HEK293 (cell line): ENCODE measurements around the gene CADM1.

ENCODE experiments used
- CTCF ChIA-PET: fragments of 350-600 bp; formaldehyde crosslinking; extraction: SDS; loops from one replicate; lab custom pipeline; 2021; ENCODE audit warnings: antibody characterized with exemption; lab: Yijun Ruan, JAX
- POLR2A ChIA-PET: fragments of 300-600 bp; formaldehyde crosslinking; extraction: SDS; loops from one replicate; lab custom pipeline; 2020; ENCODE audit warnings: antibody characterized with exemption, inconsistent platforms; lab: Yijun Ruan, JAX
- H3K27ac ChIP-seq: fragments of 200-500 bp; sonication (Bioruptor generic); 2 replicates; pipeline ENCODE4 v1.5.1; 2014; ENCODE audit warnings: low read depth, low read length, control low read depth, inconsistent platforms; ENCODE audit errors: extremely low read depth
- H3K36me3 ChIP-seq, 2 experiments: fragments of 200-500 bp in 1 of 2; sonication (Bioruptor generic) in 1 of 2; 1 replicate in 1 of 2; 2 replicates in 1 of 2; pipeline ENCODE4 v1.5.1; 2014 to 2017; ENCODE audit warnings: inconsistent platforms in 2 of 2, low read length in 2 of 2; ENCODE audit not compliant: control insufficient read depth in 2 of 2, insufficient read depth in 1 of 2
- H3K4me1 ChIP-seq: fragments of 200-500 bp; sonication (Bioruptor generic); 2 replicates; pipeline ENCODE4 v1.5.1; 2014; ENCODE audit warnings: mild to moderate bottlenecking, low read length, inconsistent platforms; ENCODE audit not compliant: control insufficient read depth, insufficient read depth
- H3K4me3 ChIP-seq: 2 replicates; pipeline ENCODE4 v1.5.1; 2011; ENCODE audit warnings: low read depth, mild to moderate bottlenecking, control low read depth, low read length, moderate library complexity
- H3K9me3 ChIP-seq: fragments of 200-500 bp; sonication (Bioruptor generic); 2 replicates; pipeline ENCODE4 v1.5.1; 2014; ENCODE audit warnings: low read depth, low read length, inconsistent platforms; ENCODE audit not compliant: control insufficient read depth, insufficient read depth
- GFI1B ChIP-seq: fragments of 450-650 bp; formaldehyde crosslinking; IDR thresholded peaks from 2 replicates; pipeline ENCODE4 v1.5.1; 2016; ENCODE audit warnings: missing biosample characterization, missing genetic modification characterization
- MYNN ChIP-seq: fragments of 450-650 bp; formaldehyde crosslinking; IDR thresholded peaks from 2 replicates; pipeline ENCODE4 v1.5.1; 2016; ENCODE audit warnings: missing biosample characterization, missing genetic modification characterization, borderline replicate concordance
- PBX3 ChIP-seq: sonication (generic); formaldehyde crosslinking; IDR thresholded peaks from 2 replicates; pipeline ENCODE4 v1.8.1; 2022; ENCODE audit warnings: mild to moderate bottlenecking, moderate library complexity, missing genetic modification reagents
- SETDB1 ChIP-seq: IDR thresholded peaks from one replicate; pipeline ENCODE4 v1.6.1; 2017; ENCODE audit warnings: mild to moderate bottlenecking, low read length, moderate library complexity, mixed read lengths; ENCODE audit not compliant: insufficient read length
- SP3 ChIP-seq: fragments of 450-650 bp; formaldehyde crosslinking; IDR thresholded peaks from 2 replicates; pipeline ENCODE4 v1.5.1; 2016; ENCODE audit warnings: missing biosample characterization, missing genetic modification characterization
- TRIM28 ChIP-seq: IDR thresholded peaks from 2 replicates; pipeline ENCODE4 v1.6.1; 2011; ENCODE audit warnings: low read length, control low read depth, borderline replicate concordance
- WT1 ChIP-seq: fragments of 450-650 bp; formaldehyde crosslinking; IDR thresholded peaks from 2 replicates; pipeline ENCODE4 v1.5.1; 2016; ENCODE audit warnings: missing biosample characterization, missing genetic modification characterization
- ZBTB26 ChIP-seq: fragments of 450-650 bp; formaldehyde crosslinking; optimal IDR thresholded peaks from 2 replicates; pipeline ENCODE3; 2016; ENCODE audit warnings: missing biosample characterization, mild to moderate bottlenecking, missing genetic modification characterization
- ZFP3 ChIP-seq: fragments of 450-650 bp; formaldehyde crosslinking; IDR thresholded peaks from 2 replicates; pipeline ENCODE4 v1.5.1; 2016; ENCODE audit warnings: low read depth, missing biosample characterization, missing genetic modification characterization
- ZNF114 ChIP-seq: fragments of 450-650 bp; formaldehyde crosslinking; IDR thresholded peaks from 2 replicates; pipeline ENCODE4 v1.5.0; 2017; ENCODE audit warnings: missing biosample characterization, missing genetic modification characterization
- ZNF121 ChIP-seq: fragments of 450-650 bp; formaldehyde crosslinking; IDR thresholded peaks from 2 replicates; pipeline ENCODE4 v1.5.1; 2016; ENCODE audit warnings: missing biosample characterization, missing genetic modification characterization
- ZNF146 ChIP-seq: fragments of 450-650 bp; formaldehyde crosslinking; IDR thresholded peaks from 2 replicates; pipeline ENCODE4 v1.5.1; 2016; ENCODE audit warnings: missing biosample characterization, missing genetic modification characterization
- ZNF175 ChIP-seq: fragments of 450-650 bp; formaldehyde crosslinking; IDR thresholded peaks from 2 replicates; pipeline ENCODE4 v1.5.1; 2016; ENCODE audit warnings: missing biosample characterization, missing genetic modification characterization
- ZNF341 ChIP-seq: fragments of 450-650 bp; formaldehyde crosslinking; IDR thresholded peaks from 2 replicates; pipeline ENCODE4; 2016; ENCODE audit warnings: low read depth, missing biosample characterization, missing genetic modification characterization
- ZNF394 ChIP-seq: fragments of 450-650 bp; formaldehyde crosslinking; IDR thresholded peaks from 2 replicates; pipeline ENCODE4 v1.5.1; 2016; ENCODE audit warnings: missing biosample characterization, missing genetic modification characterization, mild to moderate bottlenecking, moderate library complexity, borderline replicate concordance
- ZNF558 ChIP-seq: fragments of 450-650 bp; formaldehyde crosslinking; IDR thresholded peaks from 2 replicates; pipeline ENCODE4 v1.5.1; 2016; ENCODE audit warnings: missing biosample characterization, missing genetic modification characterization
- ZNF571 ChIP-seq: fragments of 450-650 bp; formaldehyde crosslinking; IDR thresholded peaks from 2 replicates; pipeline ENCODE4 v1.5.0; 2017; ENCODE audit warnings: missing biosample characterization, missing genetic modification characterization
- ZNF692 ChIP-seq: fragments of 450-650 bp; formaldehyde crosslinking; IDR thresholded peaks from 2 replicates; pipeline ENCODE4 v1.5.1; 2016; ENCODE audit warnings: missing biosample characterization, missing genetic modification characterization
- ZNF747 ChIP-seq: fragments of 450-650 bp; formaldehyde crosslinking; IDR thresholded peaks from 2 replicates; pipeline ENCODE4 v1.5.1; 2016; ENCODE audit warnings: missing biosample characterization, missing genetic modification characterization
- ZNF777 ChIP-seq: fragments of 450-650 bp; formaldehyde crosslinking; IDR thresholded peaks from 2 replicates; pipeline ENCODE4 v1.5.1; 2017; ENCODE audit warnings: missing biosample characterization, missing genetic modification characterization, borderline replicate concordance
- ZNF791 ChIP-seq: fragments of 450-650 bp; formaldehyde crosslinking; IDR thresholded peaks from 2 replicates; pipeline ENCODE4 v1.5.1; 2016; ENCODE audit warnings: missing biosample characterization, missing genetic modification characterization
- ZXDB ChIP-seq: fragments of 450-650 bp; formaldehyde crosslinking; IDR thresholded peaks from 2 replicates; pipeline ENCODE4 v1.5.1; 2016; ENCODE audit warnings: missing biosample characterization, missing genetic modification characterization
- TF ChIP-seq, protein P1 (sequence below): fragments of 450-650 bp; formaldehyde crosslinking; IDR thresholded peaks from 2 replicates; pipeline ENCODE4 v1.5.1; 2016; ENCODE audit warnings: missing biosample characterization, missing genetic modification characterization
- TF ChIP-seq, protein P2 (sequence below): fragments of 450-650 bp; formaldehyde crosslinking; IDR thresholded peaks from 2 replicates; pipeline ENCODE4 v1.5.1; 2016; ENCODE audit warnings: missing biosample characterization, missing genetic modification characterization
- TF ChIP-seq, protein P3 (sequence below): fragments of 450-650 bp; formaldehyde crosslinking; IDR thresholded peaks from 2 replicates; pipeline ENCODE4 v1.5.0; 2017; ENCODE audit warnings: missing biosample characterization, missing genetic modification characterization, borderline replicate concordance
- TF ChIP-seq, protein P4 (sequence below): fragments of 450-650 bp; formaldehyde crosslinking; IDR thresholded peaks from 2 replicates; pipeline ENCODE4 v1.5.1; 2016; ENCODE audit warnings: missing biosample characterization, missing genetic modification characterization
- TF ChIP-seq, protein P5 (sequence below): fragments of 450-650 bp; formaldehyde crosslinking; IDR thresholded peaks from 2 replicates; pipeline ENCODE4 v1.5.1; 2017; ENCODE audit warnings: missing biosample characterization, missing genetic modification characterization

CADM1 gene

DNA sequence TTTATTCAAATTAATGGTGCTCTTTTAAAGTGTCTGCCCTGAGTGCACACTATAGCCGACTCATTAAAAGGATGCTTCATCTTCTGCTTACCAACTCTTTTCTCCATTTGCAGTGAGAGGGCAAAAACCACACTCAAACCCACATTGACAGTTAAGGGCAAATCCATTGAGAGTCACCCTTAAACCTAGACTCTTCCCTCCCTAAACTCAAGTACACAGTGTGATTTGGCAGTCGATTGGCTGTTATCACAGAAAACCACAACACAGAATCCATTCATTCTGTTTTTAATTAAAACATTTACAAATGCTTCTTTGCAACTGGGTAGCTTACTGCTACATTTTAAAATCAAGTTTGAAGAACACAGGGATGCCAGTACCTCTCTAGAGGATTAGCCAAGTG lies 120.0 kb downstream of the CADM1 start:
- ChIA-PET POLR2A (no interaction called here), CTCF (no interaction called here)
- TF ChIP-seq ZNF571 (no peak), TRIM28 (no peak), ZXDB (tag by site-specific recombination) (no peak), ZNF341 (tag by site-specific recombination) (no peak), GFI1B (no peak), SETDB1 (no peak), ZBTB26 (no peak), WT1 (tag by site-specific recombination) (no peak)
- TF ChIP-seq, protein P1, sequence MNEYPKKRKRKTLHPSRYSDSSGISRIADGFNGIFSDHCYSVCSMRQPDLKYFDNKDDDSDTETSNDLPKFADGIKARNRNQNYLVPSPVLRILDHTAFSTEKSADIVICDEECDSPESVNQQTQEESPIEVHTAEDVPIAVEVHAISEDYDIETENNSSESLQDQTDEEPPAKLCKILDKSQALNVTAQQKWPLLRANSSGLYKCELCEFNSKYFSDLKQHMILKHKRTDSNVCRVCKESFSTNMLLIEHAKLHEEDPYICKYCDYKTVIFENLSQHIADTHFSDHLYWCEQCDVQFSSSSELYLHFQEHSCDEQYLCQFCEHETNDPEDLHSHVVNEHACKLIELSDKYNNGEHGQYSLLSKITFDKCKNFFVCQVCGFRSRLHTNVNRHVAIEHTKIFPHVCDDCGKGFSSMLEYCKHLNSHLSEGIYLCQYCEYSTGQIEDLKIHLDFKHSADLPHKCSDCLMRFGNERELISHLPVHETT (tag by site-specific recombination), result no peak

GRCh38 chr11:115383431-115383830 lies 120.8 kb downstream of the CADM1 start:
- peaks cover 4% of the 10 kb centered on the region for H3K4me1 ChIP-seq
- H3K4me3 ChIP-seq, result no peak overlapping the region
- ChIA-PET CTCF (no interaction called here), POLR2A (no interaction called here)
- no peaks in the 10 kb centered on the region for H3K36me3 ChIP-seq
- H3K27ac ChIP-seq, result no peak overlapping the region
- H3K9me3 ChIP-seq, result no peaks in the 10 kb centered on the region
- TF ChIP-seq, protein P2, sequence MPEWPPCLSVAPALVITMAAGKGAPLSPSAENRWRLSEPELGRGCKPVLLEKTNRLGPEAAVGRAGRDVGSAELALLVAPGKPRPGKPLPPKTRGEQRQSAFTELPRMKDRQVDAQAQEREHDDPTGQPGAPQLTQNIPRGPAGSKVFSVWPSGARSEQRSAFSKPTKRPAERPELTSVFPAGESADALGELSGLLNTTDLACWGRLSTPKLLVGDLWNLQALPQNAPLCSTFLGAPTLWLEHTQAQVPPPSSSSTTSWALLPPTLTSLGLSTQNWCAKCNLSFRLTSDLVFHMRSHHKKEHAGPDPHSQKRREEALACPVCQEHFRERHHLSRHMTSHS (tag by site-specific recombination), result no peak
- no peak for TF ChIP-seq ZNF558 (tag by site-specific recombination)
- no peak for TF ChIP-seq ZNF747 (tag by site-specific recombination)
- TF ChIP-seq, protein P3, sequence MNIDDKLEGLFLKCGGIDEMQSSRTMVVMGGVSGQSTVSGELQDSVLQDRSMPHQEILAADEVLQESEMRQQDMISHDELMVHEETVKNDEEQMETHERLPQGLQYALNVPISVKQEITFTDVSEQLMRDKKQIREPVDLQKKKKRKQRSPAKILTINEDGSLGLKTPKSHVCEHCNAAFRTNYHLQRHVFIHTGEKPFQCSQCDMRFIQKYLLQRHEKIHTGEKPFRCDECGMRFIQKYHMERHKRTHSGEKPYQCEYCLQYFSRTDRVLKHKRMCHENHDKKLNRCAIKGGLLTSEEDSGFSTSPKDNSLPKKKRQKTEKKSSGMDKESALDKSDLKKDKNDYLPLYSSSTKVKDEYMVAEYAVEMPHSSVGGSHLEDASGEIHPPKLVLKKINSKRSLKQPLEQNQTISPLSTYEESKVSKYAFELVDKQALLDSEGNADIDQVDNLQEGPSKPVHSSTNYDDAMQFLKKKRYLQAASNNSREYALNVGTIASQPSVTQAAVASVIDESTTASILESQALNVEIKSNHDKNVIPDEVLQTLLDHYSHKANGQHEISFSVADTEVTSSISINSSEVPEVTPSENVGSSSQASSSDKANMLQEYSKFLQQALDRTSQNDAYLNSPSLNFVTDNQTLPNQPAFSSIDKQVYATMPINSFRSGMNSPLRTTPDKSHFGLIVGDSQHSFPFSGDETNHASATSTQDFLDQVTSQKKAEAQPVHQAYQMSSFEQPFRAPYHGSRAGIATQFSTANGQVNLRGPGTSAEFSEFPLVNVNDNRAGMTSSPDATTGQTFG (tag by site-specific recombination), result no peak
- TF ChIP-seq MYNN (tag by site-specific recombination), result no peak
- TF ChIP-seq ZNF175 (tag by site-specific recombination), result no peak
- TF ChIP-seq SP3 (tag by site-specific recombination), result no peak
- TF ChIP-seq ZNF394 (tag by site-specific recombination), result no peak
- TF ChIP-seq ZNF121 (tag by site-specific recombination), result no peak
- TF ChIP-seq PBX3 (CRISPR knock-in tag), result no peak
- TF ChIP-seq ZNF146 (tag by site-specific recombination), result no peak
- TF ChIP-seq, protein P4, sequence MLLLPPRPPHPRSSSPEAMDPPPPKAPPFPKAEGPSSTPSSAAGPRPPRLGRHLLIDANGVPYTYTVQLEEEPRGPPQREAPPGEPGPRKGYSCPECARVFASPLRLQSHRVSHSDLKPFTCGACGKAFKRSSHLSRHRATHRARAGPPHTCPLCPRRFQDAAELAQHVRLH, result no peak
- no peak for TF ChIP-seq ZFP3 (tag by site-specific recombination)
- TF ChIP-seq, protein P5, sequence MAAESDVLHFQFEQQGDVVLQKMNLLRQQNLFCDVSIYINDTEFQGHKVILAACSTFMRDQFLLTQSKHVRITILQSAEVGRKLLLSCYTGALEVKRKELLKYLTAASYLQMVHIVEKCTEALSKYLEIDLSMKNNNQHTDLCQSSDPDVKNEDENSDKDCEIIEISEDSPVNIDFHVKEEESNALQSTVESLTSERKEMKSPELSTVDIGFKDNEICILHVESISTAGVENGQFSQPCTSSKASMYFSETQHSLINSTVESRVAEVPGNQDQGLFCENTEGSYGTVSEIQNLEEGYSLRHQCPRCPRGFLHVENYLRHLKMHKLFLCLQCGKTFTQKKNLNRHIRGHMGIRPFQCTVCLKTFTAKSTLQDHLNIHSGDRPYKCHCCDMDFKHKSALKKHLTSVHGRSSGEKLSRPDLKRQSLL (tag by site-specific recombination), result no peak
- no peak for TF ChIP-seq ZNF777 (tag by site-specific recombination)
- TF ChIP-seq ZNF114, result no peak
- TF ChIP-seq ZNF692, result no peak
- TF ChIP-seq ZNF791, result no peak

More for the DNA sequence above, 120.0 kb downstream of the CADM1 start:
- Histone ChIP-seq H3K36me3 (no peaks in the 10 kb centered on the region), H3K4me1 (peaks cover 4% of the 10 kb centered on the region), H3K4me3 (no peak overlapping the region), H3K27ac (no peak overlapping the region), H3K9me3 (no peaks in the 10 kb centered on the region)
